Measurements from ENCODE around the gene NFYC.

- TF ChIP-seq POLR2AphosphoS5 (IDR thresholded peaks at IDR 0.05; ENCODE audit: borderline replicate concordance, low read depth, low read length): no peak
- no peak for TF ChIP-seq EZH2 (IDR thresholded peaks at IDR 0.05)
- no peak for TF ChIP-seq FOXP2 (optimal IDR thresholded peaks at IDR 0.05; ENCODE audit: control extremely low read depth, extremely low read length, insufficient read depth)
These were observed 110.2 kb downstream of the NFYC start for GRCh38 chr1:40801742-40802077.
